GM18526 (cell line): Measurements from ENCODE around the gene HPS5.

Experiments
- POLR2A ChIP-seq: IDR thresholded peaks from 3 replicates; pipeline ENCODE4 v1.6.1; 2011; ENCODE audit not compliant: insufficient read length; ENCODE audit errors: extremely low read depth

HPS5 gene

GRCh38 chr11:18321969-18322711 lies at the start of gene HPS5, which contains the start of gene GTF2H1:
HPS5 (minus strand) TSS chr11:18322140; CDS start chr11:18317858, 4,282 bp downstream.
GTF2H1 (plus strand) TSS chr11:18322567; CDS start chr11:18333075, 10,508 bp downstream.
- peak; percentile 98 for TF ChIP-seq POLR2A

GRCh38 chr11:18371279-18371678 lies 49.3 kb upstream of the HPS5 start:
- no peak for TF ChIP-seq POLR2A

GRCh38 chr11:18369398-18369797 lies 47.5 kb upstream of the HPS5 start:
- no peak for TF ChIP-seq POLR2A

- no peak for TF ChIP-seq POLR2A
Observed at GRCh38 chr11:18368221-18368620, 46.3 kb upstream of the HPS5 start.

GRCh38 chr11:18367431-18367830 lies 45.5 kb upstream of the HPS5 start:
- TF ChIP-seq POLR2A = no peak

- no peak for TF ChIP-seq POLR2A
Observed at GRCh38 chr11:18366286-18366685, 44.3 kb upstream of the HPS5 start.

GRCh38 chr11:18365741-18366140 lies 43.8 kb upstream of the HPS5 start:
- TF ChIP-seq POLR2A = no peak

GRCh38 chr11:18364495-18365073 lies 42.6 kb upstream of the HPS5 start:
- TF ChIP-seq POLR2A = no peak

GRCh38 chr11:18361154-18361553 lies 39.2 kb upstream of the HPS5 start:
- no peak for TF ChIP-seq POLR2A

GRCh38 chr11:18358646-18359045 lies 36.7 kb upstream of the HPS5 start:
- no peak for TF ChIP-seq POLR2A

- no peak for TF ChIP-seq POLR2A
Observed at GRCh38 chr11:18352581-18352980, 30.6 kb upstream of the HPS5 start.

- TF ChIP-seq POLR2A = no peak
Observed at GRCh38 chr11:18347471-18348125, 25.7 kb upstream of the HPS5 start.

GRCh38 chr11:18332891-18333290 lies 11.0 kb upstream of the HPS5 start:
- no peak for TF ChIP-seq POLR2A

- TF ChIP-seq POLR2A = no peak
Observed at GRCh38 chr11:18332302-18332701, 10.4 kb upstream of the HPS5 start.

GRCh38 chr11:18330921-18331320 lies 9.0 kb upstream of the HPS5 start:
- TF ChIP-seq POLR2A = no peak

- TF ChIP-seq POLR2A = no peak
Observed at GRCh38 chr11:18329196-18329870, 7.4 kb upstream of the HPS5 start.
